OCI-LY7 (cell line): Measurements from ENCODE around the gene PDE8B.

Experiments
- CTCF ChIP-seq: fragments of 200-600 bp; sonication (generic); conservative IDR thresholded peaks from 2 replicates; pipeline ENCODE4 v1.5.1; 2014; ENCODE audit warnings: mild to moderate bottlenecking, antibody characterized with exemption, low read length, moderate library complexity, mixed read lengths
- EZH2phosphoT487 ChIP-seq: fragments of 200-600 bp; sonication (generic); IDR thresholded peaks from 2 replicates; pipeline ENCODE4 v1.6.1; 2018; ENCODE audit warnings: low read depth, borderline replicate concordance, mild to moderate bottlenecking, mixed run types, antibody characterized with exemption, low read length, moderate library complexity, mixed read lengths

GRCh38 chr5:77461287-77461686 is 250.8 kb downstream of the PDE8B start:
- TF ChIP-seq CTCF (no peak), EZH2phosphoT487 (no peak)
